GM04504 (cell line): ENCODE data around the gene CYBA.

Experiments
- DNase-seq: peaks from one replicate; pipeline ENCODE4 v3.0.0-alpha.2; 2012; ENCODE audit warnings: low read depth

The CYBA gene

DNA sequence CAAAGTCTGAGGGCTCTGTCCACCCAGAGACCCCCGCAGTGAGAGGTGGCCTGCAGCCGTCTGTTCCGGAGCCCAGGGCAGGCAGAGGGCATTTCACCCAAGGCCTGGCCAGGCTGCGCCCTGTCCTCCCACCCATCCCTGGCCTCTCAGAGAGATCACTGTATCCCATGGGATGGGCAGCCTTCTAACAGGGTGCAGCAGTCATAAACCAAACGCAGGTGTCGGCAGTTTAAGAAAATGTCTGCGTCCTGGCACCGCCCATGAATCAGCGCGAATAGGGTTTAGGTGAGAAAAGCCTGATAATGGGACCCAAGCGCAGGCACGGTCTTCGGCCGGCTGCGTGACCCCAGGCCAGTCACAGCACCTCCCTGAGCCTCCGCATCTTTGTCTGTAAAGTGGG, 5.4 kb downstream of the CYBA start:
- no peak for DNase-seq

DNA sequence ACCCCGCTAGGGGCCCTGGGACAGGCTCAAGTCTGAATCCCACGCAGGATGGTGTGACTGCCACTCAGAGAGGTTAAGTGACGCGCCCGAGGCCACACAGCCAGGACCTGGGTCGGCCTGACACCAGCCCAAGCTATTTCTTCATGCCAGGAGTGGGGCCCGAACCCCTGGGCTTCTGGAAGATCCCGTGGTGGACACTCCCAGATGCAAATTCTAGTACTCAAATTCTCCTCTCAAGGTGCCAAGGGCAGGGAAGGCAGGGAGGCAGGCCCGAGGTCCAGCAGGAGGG, 7.3 kb downstream of the CYBA start:
- no peak for DNase-seq

DNA sequence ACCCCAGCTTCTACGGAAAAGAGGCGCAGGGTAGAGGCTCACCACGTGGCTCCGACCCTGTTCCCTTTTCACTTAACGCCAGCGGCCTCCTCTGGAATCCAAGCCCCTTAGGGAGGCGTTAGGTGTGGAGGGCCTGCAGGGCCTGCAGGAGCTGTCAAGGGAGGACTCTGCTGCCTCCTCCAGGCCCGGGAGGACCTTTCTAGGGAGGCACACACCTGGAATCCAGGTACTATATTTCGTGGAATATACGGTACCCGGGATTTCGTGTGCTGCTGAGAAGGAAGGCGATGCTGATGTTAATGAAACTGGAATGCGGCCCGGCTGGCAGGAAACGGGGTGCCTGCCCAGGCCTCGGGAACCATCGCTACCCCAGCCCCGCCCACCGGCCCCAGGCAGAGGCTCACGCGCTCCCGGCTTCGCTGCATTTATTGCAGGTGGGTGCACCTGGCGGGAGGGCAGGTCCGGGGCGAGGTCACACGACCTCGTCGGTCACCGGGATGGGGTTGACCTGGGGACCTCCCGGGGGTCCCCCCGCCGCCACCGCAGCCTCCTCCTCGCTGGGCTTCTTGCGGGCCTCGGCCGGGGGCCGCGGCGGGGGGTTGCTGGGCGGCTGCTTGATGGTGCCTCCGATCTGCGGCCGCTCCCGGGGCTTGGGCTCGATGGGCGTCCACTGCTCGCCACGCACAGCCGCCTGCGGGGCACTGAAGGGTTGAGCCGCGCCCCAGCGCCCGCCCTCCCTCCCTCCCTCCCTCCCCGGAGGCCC, 7.8 kb downstream of the CYBA start:
- no peak for DNase-seq

DNA sequence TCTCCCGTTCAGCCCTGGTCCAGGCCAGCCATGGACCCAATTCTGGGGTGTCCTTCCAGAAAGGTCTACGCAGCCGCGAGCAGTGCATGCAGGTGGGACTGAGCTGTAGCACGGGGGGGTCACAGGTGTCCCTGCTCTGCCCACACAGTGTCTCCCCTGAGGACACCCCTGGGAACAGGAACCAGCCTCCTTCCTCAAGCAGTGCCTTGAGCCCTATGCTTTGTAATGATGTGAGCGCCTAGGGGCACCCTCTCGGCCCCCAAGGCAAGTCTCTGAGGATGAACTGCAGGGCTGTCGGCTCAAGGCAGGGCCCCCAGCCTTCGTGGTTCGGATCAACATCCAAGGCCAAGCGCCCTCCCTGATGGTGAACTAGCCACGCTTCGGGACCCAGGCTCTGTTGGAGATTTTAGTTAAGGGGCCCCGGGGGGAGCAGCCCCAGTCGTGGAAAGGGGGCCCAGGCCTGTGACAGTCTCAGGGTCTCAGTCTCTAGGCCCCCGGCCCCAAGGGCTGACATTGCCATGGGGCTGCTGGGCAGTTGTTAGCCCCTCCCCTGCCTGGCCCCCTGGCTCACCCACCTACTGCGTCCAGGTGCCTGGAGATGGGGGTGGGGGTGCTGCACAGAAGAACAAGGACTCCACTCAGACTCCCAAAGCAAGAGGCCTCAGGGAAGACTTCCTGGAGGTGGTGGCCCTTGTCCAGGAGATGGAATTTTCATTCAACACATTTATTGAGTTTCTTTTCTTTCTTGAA, 10.2 kb downstream of the CYBA start:
- no peak for DNase-seq

DNA sequence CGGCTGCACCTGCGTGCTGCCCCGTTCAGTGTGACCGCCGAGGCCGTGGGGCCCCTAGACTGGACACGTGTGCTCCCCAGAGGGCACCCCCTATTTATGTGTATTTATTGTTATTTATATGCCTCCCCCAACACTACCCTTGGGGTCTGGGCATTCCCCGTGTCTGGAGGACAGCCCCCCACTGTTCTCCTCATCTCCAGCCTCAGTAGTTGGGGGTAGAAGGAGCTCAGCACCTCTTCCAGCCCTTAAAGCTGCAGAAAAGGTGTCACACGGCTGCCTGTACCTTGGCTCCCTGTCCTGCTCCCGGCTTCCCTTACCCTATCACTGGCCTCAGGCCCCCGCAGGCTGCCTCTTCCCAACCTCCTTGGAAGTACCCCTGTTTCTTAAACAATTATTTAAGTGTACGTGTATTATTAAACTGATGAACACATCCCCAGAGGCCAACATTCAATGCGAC, 10.8 kb downstream of the CYBA start:
- no peak for DNase-seq

DNA sequence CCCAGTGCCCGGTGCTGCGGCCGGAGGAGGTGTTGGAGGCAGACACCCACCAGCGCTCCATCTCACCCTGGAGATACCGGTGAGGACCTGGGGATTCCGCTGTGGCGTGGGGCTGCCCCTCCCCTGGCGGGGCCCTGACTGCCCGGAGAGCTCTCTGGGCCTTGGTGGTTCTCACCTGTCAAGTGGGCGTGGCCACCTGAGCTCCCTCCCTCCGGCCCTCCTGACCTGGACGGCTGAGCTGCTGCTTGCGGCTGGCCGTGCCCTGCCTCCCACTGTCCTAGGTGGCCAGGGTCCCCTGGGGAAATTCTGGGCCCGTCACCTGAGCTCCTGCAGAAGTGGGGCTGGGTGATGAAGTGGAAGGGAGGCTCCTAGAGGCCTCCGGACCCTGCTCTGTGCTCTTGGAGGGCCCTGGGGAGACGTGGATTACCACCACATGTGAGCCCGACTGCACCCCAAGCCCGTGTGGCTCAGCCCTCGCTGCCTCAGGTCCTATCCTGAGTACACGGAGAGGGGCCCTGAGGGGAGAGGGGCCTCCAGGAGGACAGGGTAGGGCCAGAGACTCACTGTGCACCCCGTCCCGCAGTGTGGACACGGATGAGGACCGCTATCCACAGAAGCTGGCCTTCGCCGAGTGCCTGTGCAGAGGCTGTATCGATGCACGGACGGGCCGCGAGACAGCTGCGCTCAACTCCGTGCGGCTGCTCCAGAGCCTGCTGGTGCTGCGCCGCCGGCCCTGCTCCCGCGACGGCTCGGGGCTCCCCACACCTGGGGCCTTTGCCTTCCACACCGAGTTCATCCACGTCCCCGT, 11.4 kb downstream of the CYBA start:
- no peak for DNase-seq

DNA sequence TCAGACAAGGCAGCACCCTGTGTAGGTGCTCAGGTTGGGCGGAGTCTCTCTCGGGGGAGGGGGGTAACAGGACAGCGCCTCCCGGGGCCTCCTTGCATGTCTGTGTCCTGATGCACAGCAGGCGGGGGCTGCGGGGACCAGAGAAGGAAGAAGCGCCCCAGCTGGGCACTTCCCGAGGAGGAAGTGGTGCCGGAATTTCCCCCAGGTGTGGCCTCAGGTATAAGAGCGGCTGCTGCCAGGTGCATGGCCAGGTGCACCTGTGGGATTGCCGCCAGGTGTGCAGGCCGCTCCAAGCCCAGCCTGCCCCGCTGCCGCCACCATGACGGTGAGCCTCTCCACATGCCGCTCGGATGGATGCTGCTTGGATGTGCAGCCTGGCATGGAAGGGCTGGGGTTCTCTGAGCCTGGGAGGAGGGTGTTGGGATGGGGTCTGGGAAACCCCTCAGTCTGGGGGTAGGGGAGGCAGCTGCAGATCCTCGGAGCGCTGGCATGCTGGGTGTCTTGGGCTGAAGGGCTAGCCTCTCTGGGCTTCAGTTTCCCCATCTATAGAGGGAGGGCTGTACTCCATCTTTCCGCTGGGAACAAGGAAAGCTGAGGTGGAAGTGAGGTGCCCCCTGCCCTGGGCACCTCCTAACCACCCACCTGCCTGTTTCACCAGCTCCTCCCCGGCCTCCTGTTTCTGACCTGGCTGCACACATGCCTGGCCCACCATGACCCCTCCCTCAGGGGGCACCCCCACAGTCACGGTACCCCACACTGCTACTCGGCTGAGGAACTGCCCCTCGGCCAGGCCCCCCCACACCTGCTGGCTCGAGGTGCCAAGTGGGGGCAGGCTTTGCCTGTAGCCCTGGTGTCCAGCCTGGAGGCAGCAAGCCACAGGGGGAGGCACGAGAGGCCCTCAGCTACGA, 12.3 kb downstream of the CYBA start, which contains the start of gene IL17C:
IL17C (plus strand) TSS at position 250 of the 908 bp plus-strand sequence; CDS start at position 320, 70 bp downstream.
- no peak for DNase-seq

DNA sequence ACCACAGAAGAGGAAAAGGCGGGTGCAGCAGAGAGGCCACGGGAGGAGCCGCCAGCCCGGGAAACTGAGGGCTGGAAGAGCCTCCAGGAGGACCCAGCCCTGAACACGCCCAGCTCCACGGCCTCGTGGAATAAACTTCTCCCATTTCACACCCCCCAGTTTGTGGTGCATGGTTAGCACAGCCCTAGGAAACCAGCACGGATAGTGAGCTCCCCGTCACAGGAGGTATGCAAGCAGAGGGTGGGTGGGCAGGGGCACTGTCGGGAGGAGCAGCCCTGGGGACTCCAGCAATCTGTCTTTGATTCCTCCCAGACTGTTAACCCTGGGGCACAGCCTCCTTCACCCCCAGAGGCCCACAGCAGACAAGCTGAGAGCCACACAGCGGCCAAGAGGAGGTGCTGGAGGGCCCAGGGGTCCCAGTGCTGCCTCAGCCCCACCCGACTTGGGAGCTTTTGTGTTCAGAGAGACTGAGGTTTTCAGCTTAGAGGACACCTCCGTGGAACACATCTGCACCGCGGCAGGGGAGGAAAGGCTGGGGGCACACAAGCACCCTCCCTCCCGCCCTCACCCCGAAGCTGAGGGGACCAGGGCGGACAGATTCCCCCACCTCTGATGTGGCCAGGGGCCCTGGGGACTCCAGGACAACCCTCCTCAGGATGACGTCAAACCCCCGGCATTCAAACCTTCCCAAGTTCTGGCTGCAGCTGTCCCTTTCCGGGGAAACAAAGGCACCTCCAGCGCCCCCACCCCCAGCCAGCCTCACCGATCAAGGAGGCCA, 14.2 kb downstream of the CYBA start:
- DNase-seq = no peak

DNA sequence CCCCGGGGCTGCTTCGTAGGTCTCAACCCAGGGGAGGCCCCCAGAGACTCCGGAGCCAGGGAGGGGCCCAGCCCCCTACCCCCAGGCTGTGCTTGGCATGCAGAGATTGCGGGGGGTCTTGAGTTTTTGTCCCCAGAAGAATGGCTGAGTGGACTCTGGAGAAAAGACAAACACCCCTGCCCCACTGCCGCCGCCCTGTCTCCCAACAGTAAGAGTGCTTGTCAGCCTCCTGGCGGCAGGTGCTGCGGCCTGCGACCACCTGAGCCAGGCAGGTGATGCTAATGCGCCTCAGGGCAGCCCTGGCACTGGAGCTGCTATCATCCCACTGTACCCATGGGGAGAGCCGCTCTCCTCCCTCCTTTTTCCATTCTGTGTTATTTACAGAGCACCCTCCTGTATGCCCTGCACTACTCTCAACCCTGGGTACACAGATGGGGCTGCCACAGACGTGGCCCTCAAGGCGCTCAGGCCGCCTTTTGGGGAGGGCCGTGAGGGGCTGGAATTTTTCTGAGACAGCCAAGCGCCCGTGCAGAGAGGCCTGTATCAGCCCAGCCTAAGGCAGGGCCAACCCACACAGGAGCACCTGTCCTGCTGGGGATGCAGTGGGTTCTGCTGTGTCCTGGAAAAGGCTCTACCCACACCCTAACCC, 15.1 kb downstream of the CYBA start:
- no peak for DNase-seq

DNA sequence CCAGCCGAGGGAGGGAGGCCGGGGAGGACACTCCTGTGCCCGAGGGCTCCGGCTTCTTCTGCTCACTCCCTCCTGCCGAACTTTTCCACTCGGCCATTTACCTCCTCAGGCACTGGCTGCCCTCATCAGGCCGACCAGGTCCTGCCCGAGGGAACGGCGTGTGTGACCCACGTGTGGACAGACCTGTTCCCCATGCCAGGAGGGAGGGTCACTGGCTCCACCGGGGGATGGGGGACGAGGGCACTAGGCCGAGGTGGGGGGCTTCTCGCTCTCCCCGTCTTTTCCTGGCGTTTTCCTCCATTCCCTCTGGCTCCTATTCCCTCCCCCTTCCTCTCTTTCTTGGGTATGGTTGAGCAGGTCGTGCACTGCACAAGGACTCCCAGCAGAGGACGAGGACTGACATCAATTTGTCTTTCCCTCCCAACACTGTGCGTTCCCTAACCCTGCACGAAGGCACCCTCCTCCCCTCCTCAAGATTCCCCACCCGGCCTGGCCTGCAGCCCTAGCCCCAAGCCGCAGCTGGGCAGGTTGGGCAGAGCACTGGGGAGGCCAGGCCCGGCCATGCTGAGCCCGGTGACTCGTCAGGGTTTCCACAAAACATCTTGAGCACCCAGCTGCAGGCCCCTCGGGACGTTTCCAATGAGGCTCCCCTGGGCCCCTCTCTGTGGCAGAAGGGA, 15.7 kb downstream of the CYBA start:
- DNase-seq = no peak

DNA sequence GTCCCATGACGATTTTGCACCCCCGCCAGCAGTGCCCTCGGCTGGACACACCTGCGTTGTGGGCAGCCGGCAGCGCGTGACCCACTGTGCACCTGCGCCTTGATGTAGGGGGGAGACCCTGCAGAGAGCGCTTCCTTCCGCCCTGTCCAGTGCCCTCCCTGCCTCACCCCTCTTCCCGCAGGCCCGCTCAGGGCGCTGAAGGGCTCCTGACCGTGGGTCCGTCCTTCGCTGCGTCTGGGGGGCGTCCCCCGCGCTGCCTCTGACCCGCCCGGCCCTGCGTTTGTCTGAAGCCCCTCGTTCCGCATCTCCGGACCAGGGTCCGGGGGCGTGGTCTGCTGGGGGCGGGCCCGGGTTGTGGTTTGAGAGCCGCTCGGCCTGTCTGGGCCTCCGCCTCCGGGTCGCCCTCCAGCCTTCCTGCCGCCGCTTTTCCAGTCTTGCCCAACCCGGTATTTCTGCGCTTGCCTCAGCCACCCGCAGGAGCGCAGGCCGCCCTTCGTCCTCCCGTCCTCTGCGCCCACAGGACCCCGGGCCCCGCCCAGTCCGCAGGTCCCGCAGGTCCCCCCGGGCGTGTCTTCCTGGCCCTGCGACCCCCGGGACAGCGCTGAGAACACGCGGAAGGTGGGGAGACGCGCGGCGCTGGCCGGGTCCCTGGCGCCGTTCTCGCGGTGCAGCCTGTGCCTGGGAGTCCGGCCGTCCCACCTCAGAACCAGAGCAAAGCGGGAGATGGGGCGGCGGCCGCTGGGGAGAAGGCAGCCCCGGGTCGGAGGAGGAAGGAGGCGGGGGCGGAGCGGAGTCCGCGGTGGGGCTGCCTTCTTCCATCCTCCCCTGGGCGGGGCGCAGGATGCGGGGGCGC, 16.5 kb downstream of the CYBA start:
- no peak for DNase-seq

DNA sequence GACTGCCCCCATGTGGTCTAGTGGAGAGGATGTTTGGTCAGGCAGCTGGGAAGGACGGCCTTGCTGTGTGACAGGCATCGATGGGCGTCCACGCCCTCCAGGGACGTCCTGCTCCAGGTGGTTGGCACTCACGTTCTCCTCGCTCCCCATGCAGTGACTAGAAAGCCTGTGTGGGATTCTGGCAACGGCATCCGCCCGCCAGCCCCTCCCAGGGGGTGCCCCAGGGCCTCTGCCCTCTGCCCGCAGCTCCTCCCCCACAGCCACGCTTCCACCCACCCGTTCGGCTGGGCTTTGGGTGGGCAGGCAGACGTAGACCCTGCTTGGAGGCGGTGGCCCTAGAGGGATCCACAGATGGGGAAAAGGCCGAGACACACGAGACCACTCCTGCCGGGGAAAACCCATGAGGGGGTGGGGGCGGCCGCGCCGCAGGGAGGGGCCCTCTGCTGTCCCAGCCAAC, 17.1 kb downstream of the CYBA start:
- DNase-seq = no peak

DNA sequence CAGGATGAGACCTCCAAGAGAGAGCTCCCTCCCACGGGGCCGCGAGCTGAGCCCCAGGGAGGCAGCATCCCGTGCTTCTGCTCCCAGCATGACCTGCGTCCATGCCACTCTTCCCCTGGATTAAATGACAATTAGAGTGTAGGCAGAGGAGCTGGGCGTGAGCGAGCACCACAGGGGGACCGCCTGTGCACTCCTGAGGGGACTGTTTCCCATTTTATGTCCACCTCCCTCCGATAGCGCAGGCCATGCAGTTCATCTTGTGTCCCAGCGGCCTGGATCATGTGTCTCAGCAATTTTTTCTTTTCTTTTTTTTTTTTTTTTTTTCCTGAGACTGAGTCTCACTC, 18.3 kb downstream of the CYBA start:
- DNase-seq = no peak

DNA sequence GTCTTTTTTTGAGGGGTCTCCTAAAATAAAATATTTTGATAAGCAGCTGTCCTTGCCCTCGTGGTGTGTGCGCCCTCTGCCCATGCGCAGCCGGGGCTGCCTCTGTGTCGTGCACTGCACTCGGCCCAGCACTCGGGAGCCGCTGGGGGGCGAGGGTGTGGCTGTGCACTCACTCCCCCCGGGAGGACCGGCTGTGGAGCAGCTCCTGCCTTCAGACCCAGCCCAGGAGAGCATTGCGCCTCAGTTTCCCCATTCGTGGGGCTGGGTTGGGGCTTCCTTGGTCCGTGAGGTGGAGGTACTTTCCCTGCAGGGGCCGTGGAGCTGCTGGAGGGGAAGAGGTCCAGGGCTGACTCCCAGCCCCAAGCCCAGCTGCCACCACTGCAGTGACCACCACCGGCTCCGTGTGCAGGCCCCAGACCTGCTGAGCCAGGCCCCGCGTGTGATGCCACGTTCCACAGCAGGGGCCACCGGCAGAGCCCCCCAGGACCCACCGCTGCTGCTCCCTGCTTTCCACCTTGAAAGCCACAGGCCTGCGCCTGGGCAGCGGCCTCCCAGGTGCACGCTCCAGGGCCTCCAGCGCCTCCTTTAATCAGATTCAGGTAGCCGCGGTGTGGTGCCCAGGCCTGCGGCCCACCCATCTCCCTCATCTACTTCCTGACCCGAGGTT, 18.8 kb downstream of the CYBA start:
- DNase-seq = no peak

DNA sequence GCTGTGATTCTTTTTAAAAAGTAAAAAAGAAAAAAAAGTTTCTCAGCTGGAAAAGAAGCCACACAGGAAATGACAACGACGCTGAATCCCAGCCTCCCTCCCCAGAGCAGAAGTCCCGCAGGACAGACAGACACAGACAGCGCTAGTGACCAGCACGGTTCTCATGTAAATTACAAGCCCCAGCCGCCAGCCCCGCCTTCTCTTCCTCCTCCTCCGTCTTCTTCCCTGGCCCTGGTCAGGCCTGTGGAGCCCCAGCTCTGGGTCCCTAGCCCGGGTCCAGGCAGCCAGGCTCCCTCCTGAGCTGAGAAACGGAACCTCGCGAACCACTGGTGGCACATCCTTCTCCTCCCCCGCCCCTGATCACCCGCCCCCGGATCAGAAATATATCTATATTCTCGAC, 19.5 kb downstream of the CYBA start:
- no peak for DNase-seq

DNA sequence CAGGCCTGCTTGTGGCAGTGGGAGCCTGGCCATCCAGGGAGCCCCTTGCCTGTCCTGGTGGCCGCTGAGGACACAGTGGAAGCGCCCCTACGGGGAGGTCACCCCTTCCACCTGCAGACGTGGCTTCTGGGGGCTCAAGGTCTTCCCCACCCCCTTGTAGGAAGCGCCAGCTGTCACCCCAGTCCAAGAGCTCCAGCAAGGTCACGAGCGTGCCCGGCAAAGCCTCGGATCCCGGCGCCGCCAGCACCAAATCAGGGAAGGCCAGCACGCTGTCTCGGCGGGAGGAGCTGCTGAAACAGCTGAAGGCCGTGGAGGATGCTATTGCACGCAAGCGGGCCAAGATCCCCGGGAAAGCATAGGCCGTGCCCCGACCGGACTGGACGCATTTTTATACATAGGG, 19.9 kb downstream of the CYBA start:
- no peak for DNase-seq

DNA sequence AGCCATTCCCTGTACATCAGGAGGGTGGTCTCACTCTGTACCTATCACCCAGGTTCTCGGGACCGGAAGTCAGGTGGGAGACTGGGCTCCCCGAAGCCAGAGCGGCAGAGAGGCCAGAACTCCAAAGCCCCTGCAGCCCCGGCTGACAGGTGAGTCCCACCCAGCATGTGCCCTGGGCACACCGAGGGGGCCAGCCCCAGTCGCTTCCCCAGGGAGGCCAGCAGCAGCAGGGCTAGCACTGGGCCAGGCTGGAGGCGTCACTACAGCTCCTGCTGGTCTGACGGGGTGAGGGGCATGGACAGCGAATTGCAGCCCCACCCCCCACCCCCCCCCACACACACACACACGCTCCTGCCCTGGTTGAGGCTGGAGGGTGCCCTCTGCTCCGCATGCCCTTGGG, 20.4 kb downstream of the CYBA start:
- no peak for DNase-seq

DNA sequence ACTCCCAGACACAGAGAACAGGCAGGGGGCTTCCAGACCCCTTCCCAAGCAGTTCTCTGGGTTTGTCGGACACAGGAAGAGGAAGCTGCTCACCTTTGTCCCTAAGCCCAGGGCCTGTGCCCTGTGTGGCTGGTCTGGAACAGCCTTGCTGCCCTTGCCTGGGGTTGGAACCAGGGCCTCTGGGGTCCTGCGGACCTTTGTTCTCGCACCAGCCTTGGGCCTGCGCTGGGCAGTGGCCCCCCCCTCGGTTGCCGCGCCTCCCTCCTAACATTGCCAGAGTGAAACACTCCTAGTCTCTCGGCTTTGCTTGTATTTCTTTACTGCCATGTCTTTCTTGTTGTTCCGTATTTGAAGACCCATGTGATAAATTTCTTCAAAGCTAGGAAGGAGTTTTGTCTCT, 21.0 kb downstream of the CYBA start:
- no peak for DNase-seq
